CD4-positive, alpha-beta memory T cell (primary cell): ENCODE measurements around the gene SWI5. TPM values are rescaled to one million over a fixed set of nuclear protein-coding genes. Genes with fewer than 3 reads are reported as not detected.

Experiments
- CTCF ChIA-PET: fragments of 350-600 bp; sonication (Branson Sonifier 250); formaldehyde crosslinking; loops from one replicate; lab custom pipeline; 2021; ENCODE audit warnings: inconsistent platforms; ENCODE audit not compliant: partially characterized antibody; lab: Charles Lee
- POLR2A ChIA-PET: fragments of 350-600 bp; sonication (Branson Sonifier 250); formaldehyde crosslinking; loops from one replicate; lab custom pipeline; 2021; ENCODE audit not compliant: partially characterized antibody; lab: Charles Lee
- DNase-seq, 5 donors: peaks; one replicate each; pipeline versions ENCODE4 v3.0.0 to v3.0.0-alpha.2; 2020 to 2022; ENCODE audit warnings: mixed read lengths in 1 of 5
- H3K27ac ChIP-seq: one replicate; pipeline ENCODE4 v1.7.0; 2013; ENCODE audit warnings: low read depth, low read length
- H3K27me3 ChIP-seq: 2 replicates; pipeline ENCODE4 v1.7.0; 2013; ENCODE audit warnings: mild to moderate bottlenecking, low read length, moderate library complexity; ENCODE audit not compliant: insufficient read depth
- H3K36me3 ChIP-seq: 2 replicates; pipeline ENCODE4 v1.7.0; 2013; ENCODE audit warnings: mild to moderate bottlenecking, low read length, moderate library complexity; ENCODE audit not compliant: insufficient read depth
- H3K4me1 ChIP-seq: 2 replicates; pipeline ENCODE4 v1.7.0; 2013; ENCODE audit warnings: mild to moderate bottlenecking, low read length, moderate library complexity; ENCODE audit not compliant: insufficient read depth
- H3K4me3 ChIP-seq, 2 donors: one replicate each; pipeline ENCODE4 v1.7.0; 2013; ENCODE audit warnings: low read length in 2 of 2, mild to moderate bottlenecking in 1 of 2
- H3K9me3 ChIP-seq, 2 donors: one replicate each; pipeline ENCODE4 v1.7.0; 2013; ENCODE audit warnings: low read length in 2 of 2, control low read depth in 1 of 2; ENCODE audit not compliant: control insufficient read depth in 1 of 2
- H3K27ac Mint-ChIP-seq, 7 donors: one replicate each; pipeline ENCODE4 v1.8.0; 2020 to 2021; ENCODE audit warnings: mixed read lengths in 7 of 7, mild to moderate bottlenecking in 6 of 7, inconsistent platforms in 3 of 7, moderate library complexity in 3 of 7
- H3K27me3 Mint-ChIP-seq, 2 donors: one replicate each; pipeline ENCODE4 v1.8.0; 2020 to 2021; ENCODE audit warnings: mixed read lengths in 2 of 2
- H3K36me3 Mint-ChIP-seq, 2 donors: one replicate each; pipeline ENCODE4 v1.8.0; 2020 to 2021; ENCODE audit warnings: mixed read lengths in 2 of 2, inconsistent platforms in 1 of 2, mild to moderate bottlenecking in 1 of 2
- H3K4me1 Mint-ChIP-seq, 4 donors: one replicate each; pipeline ENCODE4 v1.8.0; 2020 to 2021; ENCODE audit warnings: mixed read lengths in 4 of 4, mild to moderate bottlenecking in 1 of 4
- H3K4me3 Mint-ChIP-seq, 8 donors: one replicate each; pipeline ENCODE4 v1.8.0; 2020 to 2021; ENCODE audit warnings: mixed read lengths in 8 of 8, mild to moderate bottlenecking in 7 of 8, moderate library complexity in 6 of 8, inconsistent platforms in 3 of 8
- H3K9me3 Mint-ChIP-seq, 8 donors: one replicate each; pipeline ENCODE4 v1.8.0; 2020 to 2021; ENCODE audit warnings: mixed read lengths in 8 of 8, mild to moderate bottlenecking in 5 of 8, inconsistent platforms in 3 of 8, moderate library complexity in 1 of 8
- intact Hi-C: fragments of 100-400 bp; cut with micrococcal nuclease; formaldehyde crosslinking; loops from one replicate; pipeline ENCODE4 v1.15.1; 2023
- polyA plus RNA-seq, 2 donors: library from polyadenylated mRNA; unstranded; fragments of 300-500 nt; fragmentation: Illumina TruSeq; gene quantifications; one replicate each; pipeline ENCODE4 v1.2.3, GENCODE V29; 2021
- total RNA-seq, 2 experiments: library from RNA; stranded (reverse); gene quantifications; one replicate each; pipeline ENCODE4 v1.2.3, GENCODE V29; 2021

Gene SWI5
- total and polyA plus RNA-seq, 4 experiments from 2014 or later, result 11.5 to 30.7 (median 20.2) TPM

DNA sequence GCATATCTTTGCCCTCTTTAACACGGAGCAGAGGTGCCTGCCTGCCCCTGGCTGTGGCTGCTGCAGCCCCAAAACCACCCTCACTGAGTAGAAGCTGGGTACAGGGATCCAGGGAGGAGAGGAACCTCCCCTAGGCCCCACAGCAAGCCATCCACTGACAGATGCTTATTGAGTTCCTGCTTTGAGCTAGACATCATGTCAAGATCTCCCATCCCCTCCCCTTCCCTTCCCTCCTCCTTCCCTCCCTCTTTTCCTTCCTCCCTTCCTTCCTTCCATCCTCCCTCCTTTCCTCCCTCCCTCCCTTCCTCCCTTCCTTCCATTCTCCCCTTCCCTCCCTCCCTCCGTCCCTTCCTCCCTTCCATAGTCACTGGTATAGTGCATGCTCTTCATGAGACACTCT lies 29.6 kb upstream of the SWI5 start:
- H3K9me3 Mint-ChIP-seq, result peaks cover 0 to 2% (median 0%) of the 10 kb centered on the region in 8 donors
- H3K36me3 Mint-ChIP-seq, result no peaks in the 10 kb centered on the region
- ChIA-PET POLR2A (interaction anchor here (1.9 kb wide), 1 partner anchor 30 kb away, joined by 5 read pairs; the partner anchor contains the start of genes GOLGA2 and SWI5), CTCF (interaction anchor here (0.7 kb wide), 1 partner anchor 9 kb away, joined by 4 read pairs; no protein-coding TSS in a partner anchor)
- intact Hi-C loops, result no loop called here
- DNase-seq, result no peak
- H3K4me1 Mint-ChIP-seq, result peaks cover 8 to 17% (median 16%) of the 10 kb centered on the region in 4 donors
- H3K4me3 Mint-ChIP-seq, result no peak overlapping the region
- H3K4me3 ChIP-seq, result no peak overlapping the region
- peaks cover 13% of the 10 kb centered on the region in 2 donors for H3K27me3 Mint-ChIP-seq
- H3K4me1 ChIP-seq, result peaks cover 17% of the 10 kb centered on the region
- no peak overlapping the region for H3K27ac ChIP-seq
- no peaks in the 10 kb centered on the region for H3K9me3 ChIP-seq
- H3K27ac Mint-ChIP-seq, result no peak overlapping the region
- no peaks in the 10 kb centered on the region for H3K36me3 ChIP-seq
- peaks cover 10% of the 10 kb centered on the region for H3K27me3 ChIP-seq

DNA sequence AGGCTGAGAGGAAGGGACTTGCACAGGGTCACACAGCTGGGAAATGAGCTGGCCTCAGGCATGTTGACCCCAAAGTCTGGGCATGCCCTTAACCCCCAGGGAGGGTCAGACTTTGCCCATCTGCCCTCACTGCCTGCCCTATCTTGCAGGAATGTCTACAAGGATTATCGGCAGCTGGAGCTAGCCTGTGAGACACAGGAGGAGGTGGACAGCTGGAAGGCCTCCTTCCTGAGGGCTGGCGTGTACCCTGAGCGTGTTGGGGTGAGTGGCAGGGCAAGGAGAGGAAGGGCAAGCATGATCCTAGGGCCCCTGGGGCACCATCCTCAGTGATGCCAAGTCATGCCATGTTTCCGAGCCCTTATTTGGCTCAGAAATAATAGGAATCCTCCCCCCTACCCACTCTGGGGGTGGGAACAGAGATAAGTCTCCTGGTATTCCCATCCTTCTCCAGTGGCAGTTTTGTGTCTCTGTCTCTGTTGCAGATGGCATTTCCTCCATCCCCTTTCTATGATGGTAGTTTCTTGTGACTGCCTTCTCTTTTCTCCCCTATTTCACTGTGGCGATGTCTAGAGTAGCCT lies 28.8 kb upstream of the SWI5 start:
- no peak for DNase-seq
- Histone ChIP-seq H3K36me3 (no peaks in the 10 kb centered on the region), H3K4me3 (no peak overlapping the region), H3K27me3 (peaks cover 10% of the 10 kb centered on the region), H3K4me1 (peaks cover 22% of the 10 kb centered on the region), H3K27ac (no peak overlapping the region), H3K9me3 (no peaks in the 10 kb centered on the region)
- Mint-ChIP-seq H3K4me1 (peaks cover 11 to 25% (median 21%) of the 10 kb centered on the region in 4 donors), H3K4me3 (peak overlapping the region in 1 of 8 donors; percentile 4), H3K9me3 (peaks cover 0 to 2% (median 0%) of the 10 kb centered on the region in 8 donors), H3K27me3 (peaks cover 10 to 13% of the 10 kb centered on the region in 2 donors), H3K36me3 (no peaks in the 10 kb centered on the region), H3K27ac (peak overlapping the region in 3 of 7 donors; percentile 17 to 62 (median 57))
- ChIA-PET POLR2A (interaction anchor here (0.6 to 1.9 kb wide), 2 partner anchors 29 to 186 kb away, joined by 3 to 5 read pairs; partner anchors contain the start of genes GOLGA2 and SWI5), CTCF (no interaction called here)
- intact Hi-C loops, result no loop called here

DNA sequence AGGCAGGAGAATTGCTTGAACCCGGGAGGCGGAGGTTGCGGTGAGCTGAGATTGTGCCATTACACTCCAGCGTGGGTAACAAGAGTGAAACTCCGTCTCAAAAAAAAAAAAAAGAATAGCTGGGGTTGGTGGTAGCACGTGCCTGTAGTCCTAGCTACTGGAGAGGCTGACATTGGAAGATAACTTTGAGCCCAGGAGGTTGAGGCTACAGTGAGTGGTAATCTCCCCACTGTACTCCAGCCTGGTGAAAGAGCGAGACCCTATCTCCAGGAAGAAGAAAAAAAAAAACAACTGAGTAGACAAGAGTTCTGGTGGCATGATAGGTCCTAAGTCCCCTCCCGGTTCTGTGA lies 26.5 kb upstream of the SWI5 start:
- Mint-ChIP-seq H3K4me1 (peaks cover 9 to 28% (median 19%) of the 10 kb centered on the region in 4 donors), H3K4me3 (peak overlapping the region; percentile 84 to 93 (median 87)), H3K9me3 (peaks cover 0 to 2% (median 0%) of the 10 kb centered on the region in 8 donors), H3K27me3 (peaks cover 4 to 5% of the 10 kb centered on the region in 2 donors), H3K36me3 (no peaks in the 10 kb centered on the region), H3K27ac (peak overlapping the region; percentile 77 to 97 (median 94))
- no peaks in the 10 kb centered on the region for H3K36me3 ChIP-seq
- intact Hi-C loops, result no loop called here
- peak overlapping the region in 1 of 2 donors; percentile 75 for H3K4me3 ChIP-seq
- H3K4me1 ChIP-seq, result peaks cover 22% of the 10 kb centered on the region
- H3K9me3 ChIP-seq, result no peaks in the 10 kb centered on the region
- no peaks in the 10 kb centered on the region for H3K27me3 ChIP-seq
- CTCF ChIA-PET, result interaction anchor here (0.6 to 1.2 kb wide), 2 partner anchors 13 to 198 kb away, joined by 3 read pairs; no protein-coding TSS in a partner anchor
- peak overlapping the region; percentile 56 for H3K27ac ChIP-seq
- no peak for DNase-seq
- POLR2A ChIA-PET, result interaction anchor here (1.0 to 2.3 kb wide), 7 partner anchors 26 to 831 kb away, joined by 3 to 19 read pairs (median 6); partner anchors contain the start of genes DNM1, DOLPP1, GOLGA2 and SWI5

DNA sequence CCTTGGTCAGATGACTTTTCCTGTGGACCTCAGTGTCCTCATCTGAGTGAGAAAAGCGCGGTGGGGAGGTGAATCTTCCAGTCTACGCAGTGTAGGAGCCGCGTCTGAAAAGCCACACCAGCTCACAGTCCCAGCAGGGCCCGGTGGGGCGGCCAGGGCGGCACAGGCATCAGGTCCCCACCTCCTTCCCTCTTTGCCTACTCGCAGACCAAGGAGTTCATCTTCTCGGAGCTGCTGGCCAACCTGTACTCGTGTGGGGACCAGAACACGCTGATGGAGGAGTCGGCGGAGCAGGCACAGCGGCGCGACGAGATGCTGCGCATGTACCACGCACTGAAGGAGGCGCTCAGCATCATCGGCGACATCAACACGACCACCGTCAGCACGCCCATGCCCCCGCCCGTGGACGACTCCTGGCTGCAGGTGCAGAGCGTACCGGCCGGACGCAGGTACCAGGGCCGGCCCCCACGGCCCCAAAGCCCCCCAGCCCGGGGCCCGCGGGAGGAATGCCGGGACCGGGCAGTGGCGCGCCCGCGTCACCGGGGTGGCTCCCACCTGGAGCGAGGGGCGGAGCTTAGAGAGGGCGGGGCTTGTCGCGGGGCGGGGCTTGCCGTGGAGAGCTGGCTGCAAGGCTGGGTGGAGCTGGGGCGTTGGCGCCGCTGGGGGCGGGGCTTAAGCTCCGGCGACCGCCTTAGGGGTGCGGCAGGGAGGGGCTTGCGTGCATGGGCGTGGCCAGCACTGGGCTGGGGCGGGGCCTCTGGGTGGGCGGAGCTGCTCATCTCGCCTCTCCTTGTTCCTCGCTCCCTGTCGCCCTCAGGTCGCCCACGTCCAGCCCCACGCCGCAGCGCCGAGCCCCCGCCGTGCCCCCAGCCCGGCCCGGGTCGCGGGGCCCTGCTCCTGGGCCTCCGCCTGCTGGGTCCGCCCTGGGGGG lies 25.9 kb upstream of the SWI5 start:
- peaks cover 10 to 30% (median 19%) of the 10 kb centered on the region in 4 donors for H3K4me1 Mint-ChIP-seq
- H3K9me3 Mint-ChIP-seq, result peaks cover 0 to 2% (median 0%) of the 10 kb centered on the region in 8 donors
- H3K4me3 Mint-ChIP-seq, result peak overlapping the region; percentile 84 to 93 (median 87)
- Histone ChIP-seq H3K27ac (peak overlapping the region; percentile 56), H3K9me3 (no peaks in the 10 kb centered on the region), H3K4me3 (peak overlapping the region in 1 of 2 donors; percentile 75), H3K36me3 (no peaks in the 10 kb centered on the region), H3K27me3 (no peaks in the 10 kb centered on the region), H3K4me1 (peaks cover 22% of the 10 kb centered on the region)
- H3K27ac Mint-ChIP-seq, result peak overlapping the region; percentile 77 to 97 (median 94)
- ChIA-PET POLR2A (interaction anchor here (0.7 to 2.3 kb wide), 12 partner anchors 25 to 830 kb away, joined by 3 to 19 read pairs (median 4); partner anchors contain the start of genes DNM1, DOLPP1, GOLGA2 and LRSAM1), CTCF (interaction anchor here (0.6 to 1.2 kb wide), 5 partner anchors 14 to 380 kb away, joined by 3 read pairs; partner anchors contain the start of gene CIZ1)
- H3K27me3 Mint-ChIP-seq, result peaks cover 4 to 5% of the 10 kb centered on the region in 2 donors
- peak; percentile 95 to 98 (median 96) for DNase-seq
- intact Hi-C loops, result loop anchor here (1.0 kb wide), 6 partner anchors 26 to 122 kb away; partner anchors contain the start of genes COQ4, DNM1, GOLGA2 and SLC27A4
- H3K36me3 Mint-ChIP-seq, result no peaks in the 10 kb centered on the region

DNA sequence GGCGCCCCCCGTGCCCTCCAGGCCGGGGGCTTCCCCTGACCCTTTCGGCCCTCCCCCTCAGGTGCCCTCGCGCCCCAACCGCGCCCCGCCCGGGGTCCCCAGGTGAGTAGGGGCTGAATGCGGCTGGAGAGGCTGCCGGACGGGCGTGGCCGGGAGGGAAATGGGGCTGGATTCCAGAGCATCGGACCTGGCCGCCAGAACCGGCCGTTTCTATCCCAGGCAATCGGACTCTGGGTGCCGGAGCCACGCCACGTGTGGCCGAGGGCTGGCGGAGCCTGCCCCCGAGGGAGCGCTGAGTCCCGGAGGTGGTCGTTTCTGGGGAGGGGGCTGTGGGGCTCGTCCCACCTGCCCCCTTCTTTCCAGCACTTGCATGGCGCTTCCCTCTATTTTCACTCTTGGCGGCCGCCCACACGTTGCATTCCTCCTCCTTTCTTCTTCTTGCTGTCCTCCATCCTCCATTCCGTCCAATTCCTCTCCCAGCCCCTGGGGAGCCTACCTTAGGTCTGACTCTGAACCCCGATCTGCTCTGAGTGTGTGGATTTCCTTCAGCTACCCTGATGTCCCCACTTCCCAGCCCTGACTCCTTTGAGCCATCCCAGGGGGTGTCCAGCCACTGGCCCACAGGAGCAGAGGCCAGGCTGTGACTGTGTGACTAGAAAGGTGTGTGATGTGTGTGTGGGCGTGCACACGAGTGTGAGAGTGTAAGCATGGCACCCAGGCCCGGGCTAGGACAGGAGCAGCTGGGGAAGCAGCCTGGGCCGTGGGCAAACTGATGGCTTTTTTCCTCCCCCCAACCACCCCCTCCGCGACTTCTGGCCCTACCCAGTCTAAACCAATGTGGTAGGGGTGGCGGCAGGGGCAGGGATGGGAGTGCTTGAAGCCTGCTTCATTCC lies 25.0 kb upstream of the SWI5 start:
- Histone ChIP-seq H3K4me3 (peak overlapping the region in 1 of 2 donors; percentile 67), H3K27me3 (no peaks in the 10 kb centered on the region), H3K4me1 (peaks cover 22% of the 10 kb centered on the region), H3K9me3 (no peaks in the 10 kb centered on the region), H3K27ac (peak overlapping the region; percentile 56), H3K36me3 (no peaks in the 10 kb centered on the region)
- no peaks in the 10 kb centered on the region for H3K27me3 Mint-ChIP-seq
- peaks cover 7 to 28% (median 16%) of the 10 kb centered on the region in 4 donors for H3K4me1 Mint-ChIP-seq
- peak in 1 of 5 donors; percentile 10 for DNase-seq
- ChIA-PET POLR2A (interaction anchor here (1.0 to 2.3 kb wide), 9 partner anchors 24 to 830 kb away, joined by 3 to 19 read pairs (median 4); partner anchors contain the start of genes DOLPP1, GOLGA2, LRSAM1 and RPL12), CTCF (interaction anchor here (1.1 kb wide), 1 partner anchor 60 kb away, joined by 3 read pairs; the partner anchor contains the start of gene CIZ1)
- H3K4me3 Mint-ChIP-seq, result peak overlapping the region; percentile 74 to 89 (median 84)
- no peaks in the 10 kb centered on the region for H3K36me3 Mint-ChIP-seq
- H3K9me3 Mint-ChIP-seq, result no peaks in the 10 kb centered on the region
- peak overlapping the region in 6 of 7 donors; percentile 29 to 87 (median 53) for H3K27ac Mint-ChIP-seq
- intact Hi-C loops, result loop anchor here (1.0 kb wide), 6 partner anchors 25 to 123 kb away; partner anchors contain the start of genes COQ4, DNM1, GOLGA2 and SLC27A4

DNA sequence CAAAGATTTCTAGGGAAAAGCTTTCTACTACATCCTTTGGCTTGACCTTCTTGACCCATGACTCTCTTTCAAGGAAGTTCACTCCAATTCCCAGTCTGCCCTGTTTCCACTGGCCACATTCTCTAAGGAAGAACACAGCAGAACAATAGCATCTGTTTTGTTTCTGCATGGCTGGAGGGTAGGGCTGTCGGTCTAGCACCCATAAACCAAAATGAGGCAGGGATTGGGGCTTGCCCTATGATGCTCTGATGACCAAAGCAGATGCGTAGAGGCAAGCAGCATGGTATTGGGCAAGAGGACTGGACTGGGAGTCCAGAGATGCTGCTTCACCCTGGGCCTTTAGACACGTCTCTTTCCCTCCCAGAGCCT lies 24.4 kb upstream of the SWI5 start:
- no peaks in the 10 kb centered on the region for H3K27me3 Mint-ChIP-seq
- intact Hi-C loops, result no loop called here
- peaks cover 22% of the 10 kb centered on the region for H3K4me1 ChIP-seq
- no peaks in the 10 kb centered on the region for H3K27me3 ChIP-seq
- no peak overlapping the region for H3K27ac ChIP-seq
- ChIA-PET CTCF (no interaction called here), POLR2A (no interaction called here)
- H3K9me3 ChIP-seq, result no peaks in the 10 kb centered on the region
- H3K9me3 Mint-ChIP-seq, result no peaks in the 10 kb centered on the region
- H3K27ac Mint-ChIP-seq, result peak overlapping the region in 5 of 7 donors; percentile 1 to 85 (median 71)
- DNase-seq, result no peak
- peaks cover 7 to 28% (median 16%) of the 10 kb centered on the region in 4 donors for H3K4me1 Mint-ChIP-seq
- H3K4me3 ChIP-seq, result no peak overlapping the region
- no peaks in the 10 kb centered on the region for H3K36me3 Mint-ChIP-seq
- no peaks in the 10 kb centered on the region for H3K36me3 ChIP-seq
- peak overlapping the region; percentile 37 to 89 (median 77) for H3K4me3 Mint-ChIP-seq
